Neural cell (in vitro differentiated cells): ENCODE results near the gene ST14. TPM values are rescaled to one million over a fixed set of nuclear protein-coding genes. Genes with fewer than 3 reads are reported as not detected.

ENCODE experiments used
- H2AFZ ChIP-seq: fragments of 200-600, 300-800 bp; sonication (generic), shearing (Covaris generic); 2 replicates; pipeline ENCODE4 v1.6.0; 2014; ENCODE audit warnings: low read depth, mild to moderate bottlenecking, antibody characterized with exemption, low read length, moderate library complexity
- H3F3A ChIP-seq: fragments of 200-600 bp; shearing (Covaris generic); 2 replicates; pipeline ENCODE4 v1.6.1; 2016; ENCODE audit warnings: mild to moderate bottlenecking, moderate library complexity, mixed read lengths, antibody characterized with exemption, low read length; ENCODE audit not compliant: insufficient read depth, poor library complexity, severe bottlenecking
- H3K27ac ChIP-seq: fragments of 200-600, 300-800 bp; sonication (generic), shearing (Covaris generic); 2 replicates; pipeline ENCODE4 v1.5.1; 2014; ENCODE audit warnings: mild to moderate bottlenecking, low read length, moderate library complexity
- H3K27me3 ChIP-seq: fragments of 300-800, 200-600 bp; sonication (generic), shearing (Covaris generic); 2 replicates; pipeline ENCODE4 v1.6.0; 2014; ENCODE audit warnings: mild to moderate bottlenecking, low read depth, low read length, moderate library complexity; ENCODE audit not compliant: insufficient read depth
- H3K36me3 ChIP-seq: fragments of 300-800, 200-600 bp; sonication (generic), shearing (Covaris generic); 2 replicates; pipeline ENCODE4 v1.5.1; 2014; ENCODE audit warnings: mild to moderate bottlenecking, antibody characterized with exemption, low read length, moderate library complexity; ENCODE audit not compliant: insufficient read depth
- H3K4me2 ChIP-seq: fragments of 300-800, 200-600 bp; sonication (generic), shearing (Covaris generic); 2 replicates; pipeline ENCODE4 v1.6.0; 2014; ENCODE audit warnings: mild to moderate bottlenecking, low read length
- H3K4me3 ChIP-seq: fragments of 300-800, 200-600 bp; sonication (generic), shearing (Covaris generic); 2 replicates; pipeline ENCODE4 v1.5.1; 2014; ENCODE audit warnings: mild to moderate bottlenecking, low read length, moderate library complexity
- H3K79me2 ChIP-seq: fragments of 200-600 bp; shearing (Covaris generic); replicated peaks from 2 replicates; pipeline ENCODE4 v1.6.0; 2014; ENCODE audit warnings: mild to moderate bottlenecking, low read length, moderate library complexity; ENCODE audit not compliant: insufficient read depth
- H3K9ac ChIP-seq: fragments of 300-800, 200-600 bp; sonication (generic), shearing (Covaris generic); 2 replicates; pipeline ENCODE4 v1.6.1; 2016; ENCODE audit warnings: mild to moderate bottlenecking, low read length, mixed read lengths
- H3K9me2 ChIP-seq: fragments of 200-600 bp; shearing (Covaris generic); 2 replicates; pipeline ENCODE4 v1.6.1; 2016; ENCODE audit warnings: mild to moderate bottlenecking, low read length, mixed read lengths; ENCODE audit not compliant: insufficient read depth
- H3K9me3 ChIP-seq: fragments of 200-600, 300-800 bp; sonication (generic), shearing (Covaris generic); 2 replicates; pipeline ENCODE4 v1.6.1; 2016; ENCODE audit warnings: mild to moderate bottlenecking, mixed run types, low read length, moderate library complexity, mixed read lengths
- H4K20me1 ChIP-seq: fragments of 200-600 bp; shearing (Covaris generic); 2 replicates; pipeline ENCODE4 v1.6.1; 2016; ENCODE audit warnings: mild to moderate bottlenecking, mixed run types; ENCODE audit not compliant: insufficient read depth
- EP300 ChIP-seq: fragments of 450-650 bp; conservative IDR thresholded peaks from 2 replicates; pipeline ENCODE4 v1.6.1; 2014; ENCODE audit warnings: antibody characterized with exemption, mild to moderate bottlenecking, moderate library complexity; ENCODE audit not compliant: poor library complexity, severe bottlenecking
- EZH2 ChIP-seq: fragments of 200-600, 300-800 bp; shearing (Covaris generic), sonication (generic); IDR thresholded peaks from 2 replicates; pipeline ENCODE4 v1.6.1; 2014; ENCODE audit warnings: antibody characterized with exemption, low read length, borderline replicate concordance, mild to moderate bottlenecking; ENCODE audit not compliant: insufficient read depth, poor library complexity, severe bottlenecking
- MXI1 ChIP-seq: fragments of 450-650 bp; conservative IDR thresholded peaks from 2 replicates; pipeline ENCODE4 v1.6.1; 2014; ENCODE audit warnings: antibody characterized with exemption, mild to moderate bottlenecking; ENCODE audit not compliant: poor library complexity, severe bottlenecking
- POLR2AphosphoS5 ChIP-seq: IDR thresholded peaks from 2 replicates; pipeline ENCODE4 v1.6.1; 2012
- RAD21 ChIP-seq: fragments of 450-650 bp; conservative IDR thresholded peaks from 2 replicates; pipeline ENCODE4 v1.6.1; 2014; ENCODE audit warnings: antibody characterized with exemption, mild to moderate bottlenecking, moderate library complexity
- REST ChIP-seq: IDR thresholded peaks from 2 replicates; pipeline ENCODE4 v1.6.1; 2012; ENCODE audit warnings: borderline replicate concordance
- SMC3 ChIP-seq: fragments of 450-650 bp; conservative IDR thresholded peaks from 2 replicates; pipeline ENCODE4 v1.6.1; 2014; ENCODE audit warnings: antibody characterized with exemption, mild to moderate bottlenecking, moderate library complexity; ENCODE audit not compliant: poor library complexity
- TAF1 ChIP-seq: IDR thresholded peaks from 2 replicates; pipeline ENCODE4 v1.6.1; 2012; ENCODE audit warnings: low read depth
- polyA plus RNA-seq: library from polyadenylated mRNA; depleted of rRNA; stranded (reverse); fragments of >200 nt; gene quantifications from 2 replicates; pipeline ENCODE4 v1.2.3, GENCODE V29; 2014
- TF ChIP-seq, protein P1 (sequence below): fragments of 450-650 bp; IDR thresholded peaks from 2 replicates; pipeline ENCODE4 v1.5.1; 2014; ENCODE audit warnings: antibody characterized with exemption, mild to moderate bottlenecking, moderate library complexity; ENCODE audit not compliant: poor library complexity, severe bottlenecking

Gene ST14
- polyA plus RNA-seq, 1 donor from 2014 or later, result not detected

DNA sequence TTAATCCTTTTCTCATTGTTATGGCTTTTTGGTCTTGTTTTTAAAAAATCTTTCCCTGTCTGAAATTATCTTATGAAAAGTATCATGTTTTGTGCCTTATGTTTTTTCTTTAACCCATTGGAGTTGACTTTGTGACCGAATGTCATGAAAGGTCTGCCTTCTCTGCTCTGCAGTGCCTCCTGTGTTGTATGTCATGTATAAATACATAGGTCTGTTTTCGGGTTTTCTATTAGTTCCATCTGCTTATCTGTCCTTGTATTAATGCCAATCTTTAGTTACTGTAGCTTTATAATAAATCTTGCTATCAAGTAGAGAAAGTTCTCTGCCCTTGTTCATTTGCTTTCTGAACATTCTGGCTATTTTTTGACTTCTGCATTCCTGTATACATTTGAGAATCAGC is 82.1 kb downstream of the ST14 start:
- no peaks in the 10 kb centered on the region for H3K9me3 ChIP-seq
- no peak overlapping the region for H3K9ac ChIP-seq
- no peak overlapping the region for H3K4me3 ChIP-seq
- H3K4me2 ChIP-seq, result no peak overlapping the region
- TF ChIP-seq EP300 (no peak), RAD21 (no peak), MXI1 (no peak), TAF1 (no peak), POLR2AphosphoS5 (no peak), EZH2 (no peak), REST (no peak), SMC3 (no peak)
- TF ChIP-seq, protein P1, sequence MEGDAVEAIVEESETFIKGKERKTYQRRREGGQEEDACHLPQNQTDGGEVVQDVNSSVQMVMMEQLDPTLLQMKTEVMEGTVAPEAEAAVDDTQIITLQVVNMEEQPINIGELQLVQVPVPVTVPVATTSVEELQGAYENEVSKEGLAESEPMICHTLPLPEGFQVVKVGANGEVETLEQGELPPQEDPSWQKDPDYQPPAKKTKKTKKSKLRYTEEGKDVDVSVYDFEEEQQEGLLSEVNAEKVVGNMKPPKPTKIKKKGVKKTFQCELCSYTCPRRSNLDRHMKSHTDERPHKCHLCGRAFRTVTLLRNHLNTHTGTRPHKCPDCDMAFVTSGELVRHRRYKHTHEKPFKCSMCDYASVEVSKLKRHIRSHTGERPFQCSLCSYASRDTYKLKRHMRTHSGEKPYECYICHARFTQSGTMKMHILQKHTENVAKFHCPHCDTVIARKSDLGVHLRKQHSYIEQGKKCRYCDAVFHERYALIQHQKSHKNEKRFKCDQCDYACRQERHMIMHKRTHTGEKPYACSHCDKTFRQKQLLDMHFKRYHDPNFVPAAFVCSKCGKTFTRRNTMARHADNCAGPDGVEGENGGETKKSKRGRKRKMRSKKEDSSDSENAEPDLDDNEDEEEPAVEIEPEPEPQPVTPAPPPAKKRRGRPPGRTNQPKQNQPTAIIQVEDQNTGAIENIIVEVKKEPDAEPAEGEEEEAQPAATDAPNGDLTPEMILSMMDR, result no peak
- H2AFZ ChIP-seq, result no peak overlapping the region
- H3K27me3 ChIP-seq, result no peaks in the 10 kb centered on the region
- H3K36me3 ChIP-seq, result no peaks in the 10 kb centered on the region
- H3K27ac ChIP-seq, result no peak overlapping the region
- H4K20me1 ChIP-seq, result no peaks in the 10 kb centered on the region
- no peaks in the 10 kb centered on the region for H3K79me2 ChIP-seq
- no peaks in the 10 kb centered on the region for H3F3A ChIP-seq
- no peaks in the 10 kb centered on the region for H3K9me2 ChIP-seq

GRCh38 chr11:130243816-130244215 is 84.2 kb downstream of the ST14 start:
- Histone ChIP-seq H4K20me1 (no peaks in the 10 kb centered on the region), H3K36me3 (no peaks in the 10 kb centered on the region), H3K4me2 (no peak overlapping the region), H3K79me2 (no peaks in the 10 kb centered on the region), H2AFZ (no peak overlapping the region), H3K9ac (no peak overlapping the region), H3K27ac (no peak overlapping the region), H3F3A (no peaks in the 10 kb centered on the region), H3K9me3 (no peaks in the 10 kb centered on the region), H3K27me3 (no peaks in the 10 kb centered on the region), H3K9me2 (no peaks in the 10 kb centered on the region), H3K4me3 (no peak overlapping the region)
- TF ChIP-seq, protein P1, result no peak
- TF ChIP-seq SMC3 (no peak), RAD21 (no peak), TAF1 (no peak), MXI1 (no peak)
